ENCODE data around the gene STIM1. TPM values are rescaled to one million over a fixed set of nuclear protein-coding genes. Genes with fewer than 3 reads are reported as not detected.

The STIM1 gene
- total RNA-seq, 2 experiments from 2014 or later = 62.9 to 68.5 TPM

Other genes with a start within 250 kb of the STIM1 start
- gene ART5, start 213.7 kb upstream of the STIM1 start, total RNA-seq = not detected
- not detected for gene ART1, start 210.5 kb upstream of the STIM1 start, total RNA-seq
- gene CHRNA10, start 184.3 kb upstream of the STIM1 start, total RNA-seq = under 1 TPM; 0.26 to 0.44 TPM
- gene NUP98, start 58.1 kb upstream of the STIM1 start, total RNA-seq = 10 to 100 TPM; 90.8 to 97.6 TPM
- gene PGAP2, start 47.1 kb upstream of the STIM1 start, total RNA-seq = 10 to 100 TPM; 38.9 to 40.8 TPM
- 100 to 1,000 TPM; 142 TPM for gene RHOG, start 14.7 kb upstream of the STIM1 start, total RNA-seq
- gene RRM1, start 239.1 kb downstream of the STIM1 start, total RNA-seq = 100 to 1,000 TPM; 296 to 311 TPM

Measured in activated naive CD4-positive, alpha-beta T cell treated with anti-CD3 and anti-CD28 coated beads for 36 hours (primary cell).